H9 (cell line): ENCODE measurements around the gene CDK17. TPM values are rescaled to one million over a fixed set of nuclear protein-coding genes. Genes with fewer than 3 reads are reported as not detected.

Source experiments
- DNase-seq: peaks from one replicate; pipeline ENCODE4 v3.0.0-alpha.2; 2017
- H2AFZ ChIP-seq: one replicate; pipeline ENCODE4 v1.6.1; 2013; ENCODE audit warnings: mild to moderate bottlenecking, low read length, control low read depth, moderate library complexity
- H2AK5ac ChIP-seq: 2 replicates; pipeline ENCODE4 v1.6.1; 2013; ENCODE audit warnings: low read length, control low read depth, mixed read lengths; ENCODE audit not compliant: insufficient read length
- H2BK120ac ChIP-seq: one replicate; pipeline ENCODE4 v1.6.1; 2013; ENCODE audit warnings: low read depth, mild to moderate bottlenecking, low read length, control low read depth, inconsistent platforms; ENCODE audit not compliant: poor library complexity, severe bottlenecking
- H2BK12ac ChIP-seq: 2 replicates; pipeline ENCODE4 v1.6.1; 2013; ENCODE audit warnings: low read length, control low read depth, mixed read lengths, low read depth; ENCODE audit not compliant: insufficient read length
- H2BK15ac ChIP-seq: 2 replicates; pipeline ENCODE4 v1.6.1; 2013; ENCODE audit warnings: low read depth, low read length, control low read depth
- H2BK20ac ChIP-seq: one replicate; pipeline ENCODE4 v1.6.1; 2013; ENCODE audit warnings: low read depth, mild to moderate bottlenecking, low read length, control low read depth, inconsistent platforms; ENCODE audit not compliant: poor library complexity, severe bottlenecking
- H2BK5ac ChIP-seq: 2 replicates; pipeline ENCODE4 v1.6.1; 2013; ENCODE audit warnings: low read length, control low read depth, mixed read lengths; ENCODE audit not compliant: insufficient read length
- H3K14ac ChIP-seq: 2 replicates; pipeline ENCODE4 v1.6.1; 2013; ENCODE audit warnings: low read length, control low read depth; ENCODE audit not compliant: insufficient read depth
- H3K18ac ChIP-seq: 2 replicates; pipeline ENCODE4 v1.6.1; 2013; ENCODE audit warnings: low read depth, mild to moderate bottlenecking, mixed read lengths, low read length, control low read depth; ENCODE audit not compliant: insufficient read length
- H3K23ac ChIP-seq: 2 replicates; pipeline ENCODE4 v1.6.1; 2013; ENCODE audit warnings: low read length, control low read depth, mixed read lengths, low read depth; ENCODE audit not compliant: insufficient read length
- H3K23me2 ChIP-seq: 2 replicates; pipeline ENCODE4 v1.6.1; 2013; ENCODE audit warnings: low read depth, mild to moderate bottlenecking, mixed read lengths, low read length, control low read depth; ENCODE audit not compliant: insufficient read length, poor library complexity, severe bottlenecking
- H3K27ac ChIP-seq: 2 replicates; pipeline ENCODE4 v1.5.1; 2013; ENCODE audit warnings: low read length, control low read depth, mixed read lengths, low read depth; ENCODE audit not compliant: insufficient read length
- H3K27me3 ChIP-seq: 2 replicates; pipeline ENCODE4 v1.6.1; 2013; ENCODE audit warnings: low read length, control low read depth, inconsistent platforms; ENCODE audit not compliant: insufficient read depth
- H3K4ac ChIP-seq: 2 replicates; pipeline ENCODE4 v1.6.1; 2013; ENCODE audit warnings: low read depth, mild to moderate bottlenecking, control low read depth, inconsistent platforms, low read length, moderate library complexity
- H3K4me1 ChIP-seq: 2 replicates; pipeline ENCODE4 v1.6.1; 2013; ENCODE audit warnings: low read length, control low read depth, inconsistent platforms; ENCODE audit not compliant: insufficient read depth
- H3K4me2 ChIP-seq: 2 replicates; pipeline ENCODE4 v1.6.1; 2013; ENCODE audit warnings: low read length, control low read depth, mixed read lengths; ENCODE audit not compliant: insufficient read length, insufficient read depth
- H3K56ac ChIP-seq: 2 replicates; pipeline ENCODE4 v1.6.1; 2013; ENCODE audit warnings: low read depth, mild to moderate bottlenecking, mixed read lengths, low read length, control low read depth; ENCODE audit not compliant: insufficient read length
- H3K79me1 ChIP-seq: 2 replicates; pipeline ENCODE4 v1.6.1; 2013; ENCODE audit warnings: low read depth, mild to moderate bottlenecking, moderate library complexity, low read length, control low read depth, inconsistent platforms; ENCODE audit not compliant: insufficient read depth, poor library complexity, severe bottlenecking
- H3K79me2 ChIP-seq: 2 replicates; pipeline ENCODE4 v1.6.1; 2013; ENCODE audit warnings: low read length, control low read depth, inconsistent platforms; ENCODE audit not compliant: insufficient read depth
- H3K9ac ChIP-seq: 2 replicates; pipeline ENCODE4 v1.6.1; 2013; ENCODE audit warnings: low read length, control low read depth, mixed read lengths; ENCODE audit not compliant: insufficient read length; ENCODE audit errors: extremely low read depth
- H3K9me3 ChIP-seq: one replicate; pipeline ENCODE4 v1.6.1; 2013; ENCODE audit warnings: low read depth, low read length, inconsistent platforms; ENCODE audit not compliant: control insufficient read depth
- H3T11ph ChIP-seq: one replicate; pipeline ENCODE4 v1.6.1; 2013; ENCODE audit warnings: mild to moderate bottlenecking, low read length, control low read depth, inconsistent platforms
- H4K20me1 ChIP-seq: one replicate; pipeline ENCODE4 v1.6.1; 2013; ENCODE audit not compliant: control insufficient read depth, insufficient read length, insufficient read depth
- H4K5ac ChIP-seq: 2 replicates; pipeline ENCODE4 v1.6.1; 2013; ENCODE audit warnings: low read depth, mild to moderate bottlenecking, mixed read lengths, low read length, control low read depth; ENCODE audit not compliant: insufficient read length
- H4K8ac ChIP-seq: replicated peaks from 2 replicates; pipeline ENCODE4 v1.6.1; 2013; ENCODE audit warnings: low read length, control low read depth, mixed read lengths, low read depth; ENCODE audit not compliant: insufficient read length
- H4K91ac ChIP-seq: 2 replicates; pipeline ENCODE4 v1.6.1; 2013; ENCODE audit warnings: low read depth, mild to moderate bottlenecking, moderate library complexity, mixed read lengths, low read length, control low read depth; ENCODE audit not compliant: insufficient read length
- H3K27ac Mint-ChIP-seq, 3 experiments: 2 replicates in 2 of 3; 3 replicates in 1 of 3; pipeline ENCODE4 v1.8.0; 2020 to 2021; ENCODE audit warnings: mixed read lengths in 3 of 3, mild to moderate bottlenecking in 1 of 3, moderate library complexity in 1 of 3
- H3K27me3 Mint-ChIP-seq: 2 replicates; pipeline ENCODE4 v1.8.0; 2021; ENCODE audit warnings: low read depth, mild to moderate bottlenecking, moderate library complexity, mixed read lengths
- H3K36me3 Mint-ChIP-seq, 3 experiments: 2 replicates in 2 of 3; 3 replicates in 1 of 3; pipeline ENCODE4 v1.8.0; 2020 to 2021; ENCODE audit warnings: low read depth in 3 of 3, mixed read lengths in 3 of 3; ENCODE audit not compliant: insufficient read depth in 1 of 3
- H3K4me1 Mint-ChIP-seq, 2 experiments: 2 replicates each; pipeline ENCODE4 v1.8.0; 2020; ENCODE audit warnings: mixed read lengths in 2 of 2
- H3K4me3 Mint-ChIP-seq, 2 experiments: 2 replicates in 1 of 2; 3 replicates in 1 of 2; pipeline ENCODE4 v1.8.0; 2020 to 2021; ENCODE audit warnings: mild to moderate bottlenecking in 2 of 2, mixed read lengths in 2 of 2, moderate library complexity in 1 of 2
- H3K9me3 Mint-ChIP-seq, 2 experiments: 2 replicates in 1 of 2; 3 replicates in 1 of 2; pipeline ENCODE4 v1.8.0; 2020; ENCODE audit warnings: mild to moderate bottlenecking in 2 of 2, mixed read lengths in 2 of 2, moderate library complexity in 1 of 2
- CTCF ChIP-seq: fragments of 200-600 bp; sonication (generic); conservative IDR thresholded peaks from 3 replicates; pipeline ENCODE4 v1.8.0; 2021; ENCODE audit warnings: antibody characterized with exemption, mild to moderate bottlenecking
- WGBS: extraction: QIAGEN DNeasy Blood & Tissue Kit; methylation state at CpG from one replicate; pipeline ENCODE4 v1.1.7; 2013; ENCODE audit warnings: missing lambda C conversion rate, low lambda C conversion rate, mixed read lengths; ENCODE audit not compliant: insufficient read length; ENCODE audit errors: extremely low coverage; 5-methylcytosine and 5-hydroxymethylcytosine counted together
- total RNA-seq: library from RNA; stranded (reverse); gene quantifications from 2 replicates; pipeline ENCODE4 v1.2.1, GENCODE V29; 2021

Gene CDK17
- total RNA-seq, 1 experiment from 2014 or later: 28.8 TPM

GRCh38 chr12:96421014-96421413, 20.8 kb upstream of the CDK17 start:
- Histone ChIP-seq H4K8ac (no peak overlapping the region), H3K79me1 (no peaks in the 10 kb centered on the region), H3K4me1 (no peaks in the 10 kb centered on the region), H2BK20ac (no peak overlapping the region), H4K91ac (no peak overlapping the region), H2BK5ac (no peak overlapping the region), H3K4me2 (no peak overlapping the region), H3K27ac (no peak overlapping the region), H3K23ac (no peak overlapping the region), H4K5ac (no peak overlapping the region), H2BK15ac (no peak overlapping the region), H3K4ac (no peak overlapping the region), H3K9ac (no peak overlapping the region), H2BK12ac (no peak overlapping the region), H2BK120ac (no peak overlapping the region), H3K23me2 (no peaks in the 10 kb centered on the region), H3K14ac (no peak overlapping the region), H3K79me2 (no peaks in the 10 kb centered on the region), H3K18ac (no peak overlapping the region), H3T11ph (no peak overlapping the region), H4K20me1 (no peaks in the 10 kb centered on the region), H3K9me3 (no peaks in the 10 kb centered on the region), H2AFZ (no peak overlapping the region), H3K56ac (no peak overlapping the region), H3K27me3 (no peaks in the 10 kb centered on the region), H2AK5ac (no peak overlapping the region)
- Mint-ChIP-seq H3K9me3 (no peaks in the 10 kb centered on the region), H3K27ac (no peak overlapping the region), H3K4me3 (no peak overlapping the region), H3K27me3 (no peaks in the 10 kb centered on the region), H3K4me1 (no peaks in the 10 kb centered on the region), H3K36me3 (no peaks in the 10 kb centered on the region)
- no peak for TF ChIP-seq CTCF
- no peak for DNase-seq
- WGBS: no CpG with 5 or more reads among the region's 6 CpGs
